Lung (tissue), 12 donors: ENCODE data around the gene MAP4K1. TPM values are rescaled to one million over a fixed set of nuclear protein-coding genes. Genes with fewer than 3 reads are reported as not detected.

Experiments
- ATAC-seq: fragments of 200-7000 bp; cut with Tn5 transposase; one replicate; pipeline ENCODE4 v1.9.1; 2020; ENCODE audit warnings: moderate number of reproducible peaks; ENCODE audit not compliant: insufficient read depth, low FRiP score
- DNase-seq, 3 donors: peaks; one replicate each; pipeline ENCODE4 v3.0.0-alpha.2; 2013 to 2017
- H3K27ac ChIP-seq, 2 donors: one replicate each; pipeline ENCODE4 v1.5.1; 2013; ENCODE audit warnings: mild to moderate bottlenecking in 2 of 2, moderate library complexity in 2 of 2, control low read depth in 1 of 2, inconsistent platforms in 1 of 2, low read depth in 1 of 2, low read length in 1 of 2
- H3K27me3 ChIP-seq, 3 donors: one replicate each; pipeline ENCODE4 v1.5.1; 2013; ENCODE audit warnings: low read length in 2 of 3; ENCODE audit not compliant: control insufficient read depth in 3 of 3, insufficient read depth in 3 of 3
- H3K36me3 ChIP-seq, 4 donors: one replicate each; pipeline ENCODE4 v1.5.1; 2013; ENCODE audit warnings: low read length in 4 of 4, mild to moderate bottlenecking in 1 of 4, moderate library complexity in 1 of 4; ENCODE audit not compliant: control insufficient read depth in 4 of 4, insufficient read depth in 4 of 4
- H3K4me1 ChIP-seq, 5 donors: one replicate each; pipeline ENCODE4 v1.5.1; 2013; ENCODE audit warnings: low read length in 5 of 5, mild to moderate bottlenecking in 2 of 5, moderate library complexity in 1 of 5; ENCODE audit not compliant: control insufficient read depth in 5 of 5, insufficient read depth in 5 of 5
- H3K4me3 ChIP-seq: one replicate; pipeline ENCODE4 v1.5.1; 2013; ENCODE audit warnings: mild to moderate bottlenecking, control low read depth, moderate library complexity
- H3K9ac ChIP-seq, 2 donors: one replicate each; pipeline ENCODE4 v1.5.1; 2013; ENCODE audit warnings: low read length in 2 of 2, control low read depth in 1 of 2; ENCODE audit not compliant: insufficient read depth in 1 of 2
- H3K9me3 ChIP-seq, 4 donors: one replicate each; pipeline ENCODE4 v1.5.1; 2013; ENCODE audit warnings: low read length in 3 of 4, mild to moderate bottlenecking in 1 of 4, moderate library complexity in 1 of 4; ENCODE audit not compliant: control insufficient read depth in 4 of 4, insufficient read depth in 3 of 4
- WGBS, 2 donors: extraction: QIAGEN DNeasy Blood & Tissue Kit; methylation state at CpG; one replicate each; pipeline ENCODE4 v1.1.7; 2013; 5-methylcytosine and 5-hydroxymethylcytosine counted together
- polyA plus RNA-seq, 2 donors: library from polyadenylated mRNA; stranded (reverse); fragments of 200-250 nt; gene quantifications; one replicate each; pipeline ENCODE4 v1.2.1, GENCODE V29; 2013
- total RNA-seq, 2 donors: library from RNA; depleted of rRNA in 1 of 2; stranded (reverse); fragments of >200 nt in 1 of 2; gene quantifications; one replicate each; pipeline ENCODE4 v1.2.1, GENCODE V29; 2014 to 2021
- TF ChIP-seq, protein P1 (sequence below): IDR thresholded peaks from 2 replicates; pipeline ENCODE4 v1.5.1; 2012; ENCODE audit warnings: mild to moderate bottlenecking; ENCODE audit errors: control extremely low read depth, extremely low read depth
- donor health status: control.
- donor health status: control.
- donor health status: Bipolar disorder and iron deficiency.
- donor health status: healthy.
- donor health status: DM: yes; HTN: yes; CAD: no.

The MAP4K1 gene
- total and polyA plus RNA-seq, 4 donors = 4.0 to 13.1 (median 8.4) TPM

DNA sequence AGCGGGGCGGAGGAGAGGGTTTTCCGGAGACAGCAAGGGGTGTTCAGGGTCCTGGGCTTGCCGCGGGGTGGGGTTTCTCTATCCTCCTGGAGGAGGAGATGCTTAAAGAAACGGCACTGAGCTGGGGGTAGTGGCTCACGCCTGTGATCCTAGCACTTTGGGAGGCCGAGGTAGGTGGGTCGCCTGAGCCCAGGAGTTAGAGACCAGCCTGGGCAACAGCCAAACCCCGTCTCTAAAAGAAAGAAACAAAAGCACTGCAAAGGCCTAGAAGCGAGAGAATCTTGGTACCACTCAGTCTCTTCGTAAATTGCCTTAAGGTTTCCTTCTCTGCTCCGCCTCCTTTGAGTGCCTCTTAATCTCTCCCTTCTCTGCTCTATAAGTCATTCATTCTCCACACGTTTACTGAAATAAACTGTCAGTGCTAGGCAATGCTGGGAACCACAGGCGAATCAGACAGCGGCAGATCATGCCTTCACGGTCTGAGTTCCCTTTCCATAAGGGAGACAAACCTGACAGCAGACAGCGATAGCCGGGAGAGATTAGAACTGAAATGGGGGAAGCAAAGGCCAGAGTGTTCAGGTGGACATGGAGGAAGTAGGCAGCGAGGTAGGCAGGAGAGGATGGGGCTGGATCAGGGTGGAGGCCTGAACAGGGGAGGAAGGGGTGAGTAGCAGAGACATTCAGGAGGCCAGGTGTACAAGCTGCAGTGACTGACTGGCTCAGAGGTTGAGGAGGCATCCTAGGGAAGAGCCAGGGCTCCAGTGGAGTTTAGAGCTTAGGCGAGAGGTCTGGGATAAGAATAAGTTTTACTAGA, 1.8 kb upstream of the MAP4K1 start:
- TF ChIP-seq, protein P1, sequence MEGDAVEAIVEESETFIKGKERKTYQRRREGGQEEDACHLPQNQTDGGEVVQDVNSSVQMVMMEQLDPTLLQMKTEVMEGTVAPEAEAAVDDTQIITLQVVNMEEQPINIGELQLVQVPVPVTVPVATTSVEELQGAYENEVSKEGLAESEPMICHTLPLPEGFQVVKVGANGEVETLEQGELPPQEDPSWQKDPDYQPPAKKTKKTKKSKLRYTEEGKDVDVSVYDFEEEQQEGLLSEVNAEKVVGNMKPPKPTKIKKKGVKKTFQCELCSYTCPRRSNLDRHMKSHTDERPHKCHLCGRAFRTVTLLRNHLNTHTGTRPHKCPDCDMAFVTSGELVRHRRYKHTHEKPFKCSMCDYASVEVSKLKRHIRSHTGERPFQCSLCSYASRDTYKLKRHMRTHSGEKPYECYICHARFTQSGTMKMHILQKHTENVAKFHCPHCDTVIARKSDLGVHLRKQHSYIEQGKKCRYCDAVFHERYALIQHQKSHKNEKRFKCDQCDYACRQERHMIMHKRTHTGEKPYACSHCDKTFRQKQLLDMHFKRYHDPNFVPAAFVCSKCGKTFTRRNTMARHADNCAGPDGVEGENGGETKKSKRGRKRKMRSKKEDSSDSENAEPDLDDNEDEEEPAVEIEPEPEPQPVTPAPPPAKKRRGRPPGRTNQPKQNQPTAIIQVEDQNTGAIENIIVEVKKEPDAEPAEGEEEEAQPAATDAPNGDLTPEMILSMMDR = no peak
- Histone ChIP-seq H3K27ac (peak overlapping the region; percentile 79 to 96), H3K4me1 (peaks cover 6 to 18% (median 15%) of the 10 kb centered on the region in 5 donors), H3K9ac (peak overlapping the region; percentile 86 to 90), H3K4me3 (peak overlapping the region; percentile 91), H3K9me3 (no peaks in the 10 kb centered on the region), H3K27me3 (no peaks in the 10 kb centered on the region), H3K36me3 (peaks cover 10 to 22% (median 21%) of the 10 kb centered on the region in 4 donors)
- no peak for DNase-seq
- 17 to 19% methylated on average over 21 of the region's 21 CpGs for WGBS, 2 donors
- ATAC-seq = no peak

DNA sequence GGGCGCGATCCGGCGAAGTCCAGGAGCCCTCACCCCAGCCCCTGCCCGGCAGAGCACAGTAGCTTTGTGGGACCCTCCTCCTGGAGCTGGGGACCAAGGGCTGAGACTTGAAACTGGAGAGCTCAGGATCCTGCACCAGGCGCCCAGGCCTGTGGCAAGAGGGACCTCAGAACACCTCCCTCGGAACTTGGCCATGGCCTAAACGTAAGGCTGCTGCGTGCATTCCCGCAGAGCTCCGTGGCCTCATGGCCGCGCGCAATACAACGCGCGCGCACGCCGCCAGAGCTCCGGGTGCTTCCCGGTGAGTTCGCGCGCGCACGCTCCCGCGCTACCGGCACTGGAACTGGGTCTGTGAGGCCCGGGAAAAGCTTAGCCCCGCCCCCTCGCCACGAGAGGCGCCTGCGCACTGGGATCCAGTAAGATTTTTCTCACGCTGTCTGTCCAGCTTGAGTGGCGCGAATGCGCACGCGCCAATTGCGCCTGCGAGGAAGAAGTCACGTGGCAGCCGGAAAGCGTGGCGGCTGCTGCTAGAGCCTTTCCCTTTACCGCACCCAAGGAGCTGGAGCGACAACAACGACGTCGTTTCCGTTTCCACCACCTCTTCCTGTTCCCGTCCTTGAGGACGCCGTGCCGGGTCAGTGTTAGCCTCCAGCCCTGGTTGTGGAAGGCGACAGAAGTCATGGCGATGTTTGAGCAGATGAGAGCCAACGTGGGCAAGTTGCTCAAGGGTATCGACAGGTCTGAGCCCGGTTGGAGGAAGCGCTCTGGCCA, 1.0 kb upstream of the MAP4K1 start, which contains the start of gene EIF3K:
EIF3K (plus strand) TSS at position 599 of the 771 bp plus-strand sequence; CDS start at position 680, 81 bp downstream.
- Histone ChIP-seq H3K4me3 (peak within 1 kb of the TSS; percentile 91), H3K27ac (peak within 1 kb of the TSS; percentile 81 to 96), H3K4me1 (peaks cover 6 to 18% (median 15%) of the 10 kb centered on the region in 5 donors), H3K9me3 (no peaks in the 10 kb centered on the region), H3K27me3 (no peaks in the 10 kb centered on the region), H3K9ac (peak within 1 kb of the TSS; percentile 86 to 90), H3K36me3 (peaks cover 8 to 21% (median 15%) of the 10 kb centered on the region in 4 donors)
- DNase-seq (peak; percentile 99 to 100 (median 99)), ATAC-seq (peak; percentile 91)
- TF ChIP-seq, protein P1 = no peak
- 1% methylated on average over 59 to 64 of the region's 64 CpGs for WGBS, 2 donors

- H3K27ac ChIP-seq = no peak overlapping the region
- H3K36me3 ChIP-seq = peaks cover 8 to 17% (median 11%) of the 10 kb centered on the region in 4 donors
- TF ChIP-seq, protein P1 = no peak
- no peaks in the 10 kb centered on the region for H3K9me3 ChIP-seq
- ATAC-seq (no peak), DNase-seq (no peak)
- no peak overlapping the region for H3K9ac ChIP-seq
- no peak overlapping the region for H3K4me3 ChIP-seq
- H3K27me3 ChIP-seq = no peaks in the 10 kb centered on the region
- 19 to 57% methylated on average over 9 of the region's 9 CpGs for WGBS, 2 donors
- peaks cover 6 to 18% (median 15%) of the 10 kb centered on the region in 5 donors for H3K4me1 ChIP-seq
Measured at GRCh38 chr19:38617283-38617763, 430 bp downstream of the MAP4K1 start.
